Fibroblast of pulmonary artery (primary cell): ENCODE results near the gene EEPD1.

Experiments
- DNase-seq: peaks from one replicate; pipeline ENCODE4 v3.0.0-alpha.2; 2010; ENCODE audit warnings: low read depth
- H3K4me3 ChIP-seq: replicated peaks from 2 replicates; pipeline ENCODE4 v1.5.1; 2011; ENCODE audit warnings: low read depth, mild to moderate bottlenecking, control low read depth, low read length, moderate library complexity
- TF ChIP-seq, protein P1 (sequence below): IDR thresholded peaks from 2 replicates; pipeline ENCODE4 v1.5.1; 2011; ENCODE audit warnings: mild to moderate bottlenecking, control low read depth, low read length, inconsistent platforms; ENCODE audit errors: missing control alignments

Gene EEPD1

DNA sequence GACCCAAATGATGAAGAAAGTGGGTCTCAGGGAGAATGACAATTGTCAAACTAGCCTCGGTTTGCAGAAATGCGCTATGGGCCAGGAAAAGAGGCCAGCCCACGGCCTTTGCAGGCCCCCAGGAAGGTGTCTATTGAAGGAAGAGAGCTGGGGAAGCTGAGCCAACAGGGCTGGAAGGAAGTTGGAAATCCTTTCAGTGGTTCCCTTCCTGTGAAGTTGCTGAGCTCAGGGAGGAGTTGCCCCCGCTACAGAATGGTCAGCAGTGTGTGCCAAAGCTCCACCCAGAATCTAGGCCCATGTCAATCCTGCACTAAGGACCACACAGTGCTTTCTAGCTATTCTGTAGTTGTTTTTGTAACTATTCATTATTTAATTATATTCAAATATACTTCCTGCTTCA lies 145.1 kb downstream of the EEPD1 start:
- TF ChIP-seq, protein P1, sequence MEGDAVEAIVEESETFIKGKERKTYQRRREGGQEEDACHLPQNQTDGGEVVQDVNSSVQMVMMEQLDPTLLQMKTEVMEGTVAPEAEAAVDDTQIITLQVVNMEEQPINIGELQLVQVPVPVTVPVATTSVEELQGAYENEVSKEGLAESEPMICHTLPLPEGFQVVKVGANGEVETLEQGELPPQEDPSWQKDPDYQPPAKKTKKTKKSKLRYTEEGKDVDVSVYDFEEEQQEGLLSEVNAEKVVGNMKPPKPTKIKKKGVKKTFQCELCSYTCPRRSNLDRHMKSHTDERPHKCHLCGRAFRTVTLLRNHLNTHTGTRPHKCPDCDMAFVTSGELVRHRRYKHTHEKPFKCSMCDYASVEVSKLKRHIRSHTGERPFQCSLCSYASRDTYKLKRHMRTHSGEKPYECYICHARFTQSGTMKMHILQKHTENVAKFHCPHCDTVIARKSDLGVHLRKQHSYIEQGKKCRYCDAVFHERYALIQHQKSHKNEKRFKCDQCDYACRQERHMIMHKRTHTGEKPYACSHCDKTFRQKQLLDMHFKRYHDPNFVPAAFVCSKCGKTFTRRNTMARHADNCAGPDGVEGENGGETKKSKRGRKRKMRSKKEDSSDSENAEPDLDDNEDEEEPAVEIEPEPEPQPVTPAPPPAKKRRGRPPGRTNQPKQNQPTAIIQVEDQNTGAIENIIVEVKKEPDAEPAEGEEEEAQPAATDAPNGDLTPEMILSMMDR = no peak
- no peak for DNase-seq
- no peak overlapping the region for H3K4me3 ChIP-seq

DNA sequence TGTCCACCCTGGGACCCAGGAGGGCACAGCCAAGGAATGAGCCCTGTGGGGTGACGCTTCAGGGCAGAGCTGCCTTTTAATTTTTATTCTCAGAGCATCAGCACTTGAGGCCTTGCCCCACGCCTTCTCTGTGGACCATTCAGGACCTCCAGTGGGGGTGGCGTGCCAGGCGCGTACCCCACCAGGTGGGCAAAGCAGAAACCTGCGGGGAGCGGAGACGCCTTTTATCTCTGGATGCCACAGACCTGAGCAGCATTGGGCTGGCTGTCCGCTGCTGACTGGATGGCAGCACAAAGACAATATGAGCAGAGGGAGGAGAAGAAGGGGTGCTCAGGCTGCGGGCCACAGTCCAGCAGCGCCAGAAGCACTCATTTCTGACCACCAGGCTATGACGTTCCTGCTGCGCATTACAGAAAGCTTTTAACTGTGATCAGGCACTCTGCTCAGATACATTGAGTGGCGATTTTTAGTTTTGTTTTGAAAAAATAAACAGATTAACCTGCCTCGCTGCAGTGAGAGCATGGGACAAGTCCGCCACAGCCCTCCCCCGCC lies 146.2 kb downstream of the EEPD1 start:
- TF ChIP-seq, protein P1 = no peak
- DNase-seq = no peak
- no peak overlapping the region for H3K4me3 ChIP-seq

DNA sequence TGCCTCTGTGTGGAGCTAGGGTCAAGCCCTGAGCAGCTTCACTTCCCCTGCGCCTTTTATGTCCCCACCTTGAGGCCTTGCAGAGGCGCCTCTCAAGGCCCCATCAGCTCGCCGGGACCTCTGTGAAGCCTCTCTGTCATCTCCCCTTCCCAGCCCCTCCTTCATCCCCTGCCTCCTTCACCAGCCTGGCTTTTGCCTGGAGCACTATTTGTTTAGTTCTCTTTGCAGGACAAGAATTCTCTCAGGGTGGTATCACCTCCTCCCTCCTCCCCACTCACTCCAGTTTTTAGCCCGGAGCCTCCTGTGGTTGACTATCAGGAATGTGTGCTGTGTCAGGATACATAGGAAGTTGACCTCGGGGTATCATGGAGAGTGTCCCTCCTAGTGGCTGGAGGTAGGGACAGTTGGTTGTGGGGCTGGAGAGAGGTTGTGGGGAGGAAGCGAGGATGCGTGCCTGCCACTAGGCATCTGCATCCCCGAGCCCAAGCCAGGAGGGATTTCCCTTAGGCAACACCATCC lies 146.8 kb downstream of the EEPD1 start:
- TF ChIP-seq, protein P1 = no peak
- H3K4me3 ChIP-seq = no peak overlapping the region
- DNase-seq = no peak

DNA sequence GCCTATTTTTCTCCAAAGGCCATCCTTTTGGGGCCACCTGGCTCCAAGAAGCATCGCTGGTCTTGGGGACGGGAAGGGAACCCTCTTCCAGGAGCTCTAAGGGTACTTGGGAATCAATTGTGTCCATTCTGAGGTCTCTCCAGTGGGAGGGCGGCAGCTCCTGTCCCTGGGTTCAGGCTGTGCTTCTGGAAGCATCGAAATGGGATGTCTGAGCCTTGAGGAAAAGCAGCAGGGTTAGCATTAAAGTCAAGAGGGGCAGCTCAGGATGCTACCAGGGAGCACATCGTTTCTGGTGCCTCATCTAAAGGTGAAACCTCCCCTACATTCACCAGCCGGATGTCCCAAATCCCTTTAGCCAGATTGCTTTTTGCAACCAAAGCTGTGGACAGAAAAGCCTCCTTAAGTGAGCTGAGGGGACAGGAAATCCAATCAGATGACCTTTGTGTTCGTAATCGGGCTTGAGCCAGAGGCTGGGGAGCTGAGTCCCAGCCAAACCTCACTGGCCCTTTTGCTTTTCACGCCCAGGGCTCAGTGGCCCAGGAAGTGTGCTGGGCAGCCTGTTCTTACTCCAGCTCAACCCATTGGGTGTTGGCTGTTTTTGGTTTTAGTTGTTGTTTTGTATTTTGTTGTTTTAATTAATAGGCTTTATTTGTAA lies 147.8 kb downstream of the EEPD1 start:
- no peak overlapping the region for H3K4me3 ChIP-seq
- DNase-seq = no peak
- TF ChIP-seq, protein P1 = no peak

DNA sequence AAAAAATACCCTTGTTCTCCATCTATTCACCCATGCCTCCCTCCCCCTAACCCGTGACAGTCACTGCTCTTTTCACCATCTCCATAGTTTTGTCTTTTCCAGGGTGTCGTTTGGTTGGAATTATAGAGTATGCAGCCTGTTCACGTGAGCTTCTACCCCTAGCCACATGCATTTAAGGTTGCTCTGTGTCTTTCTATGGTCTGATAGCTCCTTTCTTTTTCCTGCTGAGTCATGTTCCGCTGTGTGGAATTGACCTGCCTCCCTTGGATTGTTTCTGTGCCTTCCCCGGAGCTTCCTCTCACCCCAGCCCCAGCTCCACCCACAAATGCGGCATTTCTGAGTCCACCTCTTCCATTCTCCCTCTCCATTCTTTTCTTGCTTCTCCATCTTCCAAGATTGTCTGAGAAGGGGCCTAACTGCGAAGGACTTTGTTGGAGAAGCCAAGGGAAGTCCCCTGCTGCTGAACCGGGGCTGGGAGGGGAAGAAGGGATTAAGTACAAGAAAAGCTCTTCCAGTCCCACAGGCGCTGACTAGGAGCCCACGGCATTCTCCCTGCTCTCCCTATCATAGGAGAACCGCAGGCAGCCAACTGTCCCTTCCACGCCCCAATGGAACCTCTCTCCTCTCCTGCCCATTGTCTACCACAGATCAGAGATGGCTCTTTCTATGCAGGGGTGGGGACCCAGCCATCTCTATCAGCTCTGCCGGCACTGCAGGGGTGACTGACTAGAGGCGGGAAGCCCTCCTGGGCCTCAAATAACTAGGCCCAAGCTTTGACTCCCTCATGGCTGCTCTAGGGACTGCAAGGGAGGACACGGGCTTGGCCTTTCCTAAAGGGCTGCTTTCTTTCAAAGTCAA lies 149.1 kb downstream of the EEPD1 start:
- TF ChIP-seq, protein P1 = no peak
- H3K4me3 ChIP-seq = no peak overlapping the region
- DNase-seq = peak; percentile 56

DNA sequence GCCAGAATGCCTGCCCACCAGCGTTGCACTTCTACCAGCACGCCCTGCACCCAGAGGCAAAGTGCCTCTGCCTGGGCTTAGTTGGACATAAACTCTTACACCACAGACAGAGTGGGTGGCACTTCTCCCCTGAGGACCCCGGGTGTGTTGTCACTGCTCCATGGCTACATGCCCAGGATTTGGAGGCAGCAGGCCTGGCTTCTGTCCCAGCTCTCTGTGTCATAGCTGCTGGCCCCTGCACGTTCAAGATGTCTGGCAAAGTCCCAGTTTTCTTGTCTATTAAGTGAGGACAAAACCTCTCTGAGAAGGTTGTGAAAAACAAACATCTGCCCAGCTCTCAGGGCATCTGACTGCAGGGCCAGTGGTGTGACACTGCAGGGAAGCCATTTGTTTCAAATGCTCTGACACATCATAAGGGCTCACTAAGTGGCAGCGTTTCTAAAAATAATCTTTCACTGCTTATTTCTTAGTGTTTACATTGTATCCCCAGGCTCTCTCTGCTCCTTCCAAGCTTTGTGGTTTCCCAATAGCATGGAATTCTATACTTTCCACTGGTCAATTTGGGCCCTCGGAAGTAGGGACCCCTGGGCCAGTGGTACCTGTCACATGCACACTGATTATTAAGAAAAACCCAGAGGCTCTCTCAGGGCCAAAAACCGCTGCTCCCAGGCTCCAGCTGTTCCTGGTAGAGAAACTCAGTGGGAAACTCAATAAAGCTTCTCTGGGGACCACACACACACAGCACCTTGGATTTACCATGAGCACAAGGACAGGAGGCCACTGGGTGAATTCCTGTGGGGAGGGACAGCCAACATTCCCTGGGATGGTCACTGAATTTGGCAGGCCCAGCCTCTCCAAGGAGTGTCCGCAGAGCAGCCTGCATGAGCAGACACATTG lies 150.4 kb downstream of the EEPD1 start:
- TF ChIP-seq, protein P1 = no peak
- H3K4me3 ChIP-seq = no peak overlapping the region
- DNase-seq = peak; percentile 94
